Uterus (tissue), 2 donors: Measurements from ENCODE around the gene DNAH8.

ENCODE experiments used
- POLR2A ChIP-seq, 2 donors: fragments of 450-650 bp; IDR thresholded peaks; one replicate each; pipeline ENCODE4 v1.6.1; 2016; ENCODE audit warnings: antibody characterized with exemption in 2 of 2, mild to moderate bottlenecking in 1 of 2, moderate library complexity in 1 of 2
- TF ChIP-seq, protein P1 (sequence below), 4 experiments: fragments of 200-600 bp in 2 of 4; fragments of 450-650 bp in 2 of 4; sonication (generic) in 2 of 4; IDR thresholded peaks; one replicate each; pipeline ENCODE4 v1.5.1; 2016 to 2019; ENCODE audit warnings: antibody characterized with exemption in 4 of 4, mild to moderate bottlenecking in 2 of 4, moderate library complexity in 1 of 4

DNA sequence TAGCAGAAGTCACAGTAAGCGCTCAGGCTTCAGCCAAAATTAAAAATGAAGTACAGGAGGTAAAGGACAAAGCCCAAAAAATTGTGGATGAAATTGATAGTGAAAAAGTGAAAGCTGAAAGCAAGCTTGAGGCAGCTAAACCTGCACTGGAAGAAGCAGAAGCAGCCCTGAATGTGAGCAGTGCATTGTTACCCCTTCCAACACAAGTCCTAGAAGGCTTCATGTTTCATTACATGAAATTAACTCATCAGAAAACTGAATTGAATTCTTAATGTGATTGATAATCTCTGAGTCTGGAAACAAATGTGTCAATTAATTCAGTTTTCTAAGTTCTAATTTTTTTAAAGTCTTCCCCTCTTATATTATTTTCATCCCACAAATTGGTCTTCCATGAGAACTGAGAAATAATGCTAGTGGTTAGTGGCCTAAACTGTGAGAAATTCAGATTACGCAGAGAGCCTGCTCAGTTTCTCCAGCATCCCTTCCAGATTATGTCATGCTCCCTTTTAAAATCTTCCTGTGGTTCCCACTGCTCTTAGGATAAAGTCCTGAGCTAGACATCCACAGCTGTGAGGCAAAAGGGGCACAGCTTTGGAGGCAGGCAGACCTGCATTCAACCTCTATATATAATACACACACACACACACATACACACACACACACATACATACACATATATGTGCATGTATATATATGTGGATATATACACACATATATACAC lies 200.3 kb downstream of the DNAH8 start:
- TF ChIP-seq, protein P1, sequence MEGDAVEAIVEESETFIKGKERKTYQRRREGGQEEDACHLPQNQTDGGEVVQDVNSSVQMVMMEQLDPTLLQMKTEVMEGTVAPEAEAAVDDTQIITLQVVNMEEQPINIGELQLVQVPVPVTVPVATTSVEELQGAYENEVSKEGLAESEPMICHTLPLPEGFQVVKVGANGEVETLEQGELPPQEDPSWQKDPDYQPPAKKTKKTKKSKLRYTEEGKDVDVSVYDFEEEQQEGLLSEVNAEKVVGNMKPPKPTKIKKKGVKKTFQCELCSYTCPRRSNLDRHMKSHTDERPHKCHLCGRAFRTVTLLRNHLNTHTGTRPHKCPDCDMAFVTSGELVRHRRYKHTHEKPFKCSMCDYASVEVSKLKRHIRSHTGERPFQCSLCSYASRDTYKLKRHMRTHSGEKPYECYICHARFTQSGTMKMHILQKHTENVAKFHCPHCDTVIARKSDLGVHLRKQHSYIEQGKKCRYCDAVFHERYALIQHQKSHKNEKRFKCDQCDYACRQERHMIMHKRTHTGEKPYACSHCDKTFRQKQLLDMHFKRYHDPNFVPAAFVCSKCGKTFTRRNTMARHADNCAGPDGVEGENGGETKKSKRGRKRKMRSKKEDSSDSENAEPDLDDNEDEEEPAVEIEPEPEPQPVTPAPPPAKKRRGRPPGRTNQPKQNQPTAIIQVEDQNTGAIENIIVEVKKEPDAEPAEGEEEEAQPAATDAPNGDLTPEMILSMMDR (IDR thresholded peaks at IDR 0.05), result no peak
- TF ChIP-seq POLR2A (IDR thresholded peaks at IDR 0.05), result no peak
